HepG2 (cell line): Measurements from ENCODE around the gene MADCAM1. TPM values are rescaled to one million over a fixed set of nuclear protein-coding genes. Genes with fewer than 3 reads are reported as not detected.

ENCODE experiments used
- FOXK1 ChIP-seq: sonication (generic); formaldehyde crosslinking; IDR thresholded peaks from 2 replicates; pipeline ENCODE4 v1.4.0; 2020; ENCODE audit warnings: low read depth, missing genetic modification reagents, borderline replicate concordance
- GATAD1 ChIP-seq: IDR thresholded peaks from 2 replicates; pipeline ENCODE4 v1.6.1; 2016; ENCODE audit warnings: missing genetic modification reagents, missing compliant biosample characterization
- MED8 ChIP-seq: sonication (generic); formaldehyde crosslinking; IDR thresholded peaks from 2 replicates; pipeline ENCODE4 v1.8.1; 2023; ENCODE audit warnings: mild to moderate bottlenecking, missing genetic modification reagents; ENCODE audit not compliant: insufficient replicate concordance
- NFYC ChIP-seq: IDR thresholded peaks from 2 replicates; pipeline ENCODE4 v1.6.1; 2016; ENCODE audit warnings: missing genetic modification reagents, missing compliant biosample characterization
- POGZ ChIP-seq: sonication (generic); formaldehyde crosslinking; IDR thresholded peaks from 2 replicates; pipeline ENCODE4 v1.4.0; 2020; ENCODE audit warnings: mild to moderate bottlenecking, missing genetic modification reagents
- RNF219 ChIP-seq: sonication (generic); formaldehyde crosslinking; IDR thresholded peaks from 2 replicates; pipeline ENCODE4 v1.5.0; 2020; ENCODE audit warnings: mild to moderate bottlenecking, missing genetic modification reagents
- SETDB1 ChIP-seq: sonication (generic); formaldehyde crosslinking; IDR thresholded peaks from 2 replicates; pipeline ENCODE4 v1.5.1; 2020; ENCODE audit warnings: missing genetic modification reagents, mild to moderate bottlenecking, borderline replicate concordance
- SMC3 ChIP-seq: IDR thresholded peaks from 2 replicates; pipeline ENCODE4 v1.6.1; 2011; ENCODE audit warnings: low read length, improper control_type of control experiment
- SP4 ChIP-seq: sonication (generic); formaldehyde crosslinking; IDR thresholded peaks from 2 replicates; pipeline ENCODE4 v1.8.1; 2023; ENCODE audit warnings: mild to moderate bottlenecking, missing genetic modification reagents
- TCF7 ChIP-seq: sonication (generic); IDR thresholded peaks from 2 replicates; pipeline ENCODE4 v1.6.1; 2016; ENCODE audit warnings: antibody characterized with exemption, low read depth
- YY1 ChIP-seq: IDR thresholded peaks from 2 replicates; pipeline ENCODE4 v1.6.1; 2011; ENCODE audit warnings: low read length, low read depth, moderate library complexity, mild to moderate bottlenecking; ENCODE audit not compliant: insufficient read depth, insufficient replicate concordance
- ZBTB1 ChIP-seq: sonication (generic); formaldehyde crosslinking; IDR thresholded peaks from 2 replicates; pipeline ENCODE4 v1.4.0; 2020; ENCODE audit warnings: missing genetic modification reagents, borderline replicate concordance
- ZBTB10 ChIP-seq: sonication (generic); formaldehyde crosslinking; IDR thresholded peaks from 2 replicates; pipeline ENCODE4 v1.4.0; 2020; ENCODE audit warnings: missing genetic modification reagents, borderline replicate concordance
- ZNF143 ChIP-seq: sonication (generic); formaldehyde crosslinking; IDR thresholded peaks from 2 replicates; pipeline ENCODE4 v1.4.0; 2020; ENCODE audit warnings: missing genetic modification reagents
- ZNF383 ChIP-seq: sonication (generic); formaldehyde crosslinking; IDR thresholded peaks from 2 replicates; pipeline ENCODE4 v1.4.0; 2020; ENCODE audit warnings: missing genetic modification reagents, mild to moderate bottlenecking, borderline replicate concordance
- polyA plus RNA-seq, 8 experiments: library from polyadenylated mRNA; depleted of rRNA in 3 of 8; stranded (reverse) in 7 of 8; unstranded in 1 of 8; fragments of >200 nt; fragmentation: Illumina TruSeq in 4 of 8; extraction: Trizol in 4 of 8; gene quantifications; 2 replicates each; pipeline versions ENCODE4 v1.2.1 to v1.2.3, GENCODE V29; 2011 to 2016; ENCODE audit warnings: low read depth in 4 of 8, missing spikeins in 1 of 8, mixed read lengths in 1 of 8; ENCODE audit not compliant: insufficient read depth in 1 of 8
- total RNA-seq, 5 experiments: library from RNA; depleted of rRNA; stranded (reverse); fragments of >200 nt; fragmentation: Illumina TruSeq; extraction: Trizol; gene quantifications; 2 replicates each; pipeline ENCODE4 v1.2.3, GENCODE V29; 2016; ENCODE audit warnings: low read depth in 1 of 5
- TF ChIP-seq, protein P1 (sequence below): sonication (generic); formaldehyde crosslinking; IDR thresholded peaks from 2 replicates; pipeline ENCODE4; 2020; ENCODE audit warnings: missing genetic modification reagents, mild to moderate bottlenecking, borderline replicate concordance
- TF ChIP-seq, protein P2 (sequence below): IDR thresholded peaks from 2 replicates; pipeline ENCODE4 v1.6.1; 2016

The MADCAM1 gene
- total and polyA plus RNA-seq, 2 of the 13 experiments (the other 11 are each of a cell fraction or from before 2014, with no cell fraction given) = 0.29 to 0.33 TPM

DNA sequence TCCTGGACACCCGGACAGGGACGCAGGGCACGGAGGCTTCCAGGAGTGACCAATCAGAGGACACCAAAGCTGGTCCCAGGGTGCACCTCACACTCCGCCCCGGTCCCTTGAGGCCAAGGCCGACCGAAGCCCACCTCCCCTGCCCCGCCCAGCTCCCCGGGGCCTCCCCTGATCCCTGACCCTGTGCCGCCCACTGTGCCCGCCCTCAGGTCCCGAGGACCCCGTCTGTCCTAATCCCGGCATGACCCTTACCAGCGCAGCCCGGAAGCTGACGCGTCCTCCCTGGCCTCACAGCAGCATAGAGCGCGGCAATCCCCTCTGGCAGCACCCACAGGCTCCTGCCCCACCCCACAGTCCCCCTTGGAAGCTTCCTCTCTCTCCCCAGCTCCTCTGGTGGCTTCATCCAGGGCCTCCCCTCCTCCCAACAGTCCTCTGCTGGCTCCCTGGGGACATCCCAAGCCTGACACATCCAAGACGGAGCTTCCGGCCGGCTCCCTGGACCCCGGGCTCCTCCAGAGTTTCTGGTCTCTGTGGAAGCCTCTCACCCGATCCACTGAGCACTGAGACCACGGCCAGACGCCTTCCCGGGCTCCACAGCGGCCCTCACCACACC, 27.9 kb downstream of the MADCAM1 start (continued):
- TF ChIP-seq, protein P1, sequence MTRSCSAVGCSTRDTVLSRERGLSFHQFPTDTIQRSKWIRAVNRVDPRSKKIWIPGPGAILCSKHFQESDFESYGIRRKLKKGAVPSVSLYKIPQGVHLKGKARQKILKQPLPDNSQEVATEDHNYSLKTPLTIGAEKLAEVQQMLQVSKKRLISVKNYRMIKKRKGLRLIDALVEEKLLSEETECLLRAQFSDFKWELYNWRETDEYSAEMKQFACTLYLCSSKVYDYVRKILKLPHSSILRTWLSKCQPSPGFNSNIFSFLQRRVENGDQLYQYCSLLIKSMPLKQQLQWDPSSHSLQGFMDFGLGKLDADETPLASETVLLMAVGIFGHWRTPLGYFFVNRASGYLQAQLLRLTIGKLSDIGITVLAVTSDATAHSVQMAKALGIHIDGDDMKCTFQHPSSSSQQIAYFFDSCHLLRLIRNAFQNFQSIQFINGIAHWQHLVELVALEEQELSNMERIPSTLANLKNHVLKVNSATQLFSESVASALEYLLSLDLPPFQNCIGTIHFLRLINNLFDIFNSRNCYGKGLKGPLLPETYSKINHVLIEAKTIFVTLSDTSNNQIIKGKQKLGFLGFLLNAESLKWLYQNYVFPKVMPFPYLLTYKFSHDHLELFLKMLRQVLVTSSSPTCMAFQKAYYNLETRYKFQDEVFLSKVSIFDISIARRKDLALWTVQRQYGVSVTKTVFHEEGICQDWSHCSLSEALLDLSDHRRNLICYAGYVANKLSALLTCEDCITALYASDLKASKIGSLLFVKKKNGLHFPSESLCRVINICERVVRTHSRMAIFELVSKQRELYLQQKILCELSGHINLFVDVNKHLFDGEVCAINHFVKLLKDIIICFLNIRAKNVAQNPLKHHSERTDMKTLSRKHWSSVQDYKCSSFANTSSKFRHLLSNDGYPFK (CRISPR knock-in tag) = peak; percentile 58; the same call in 1 of the 2 replicates
- no peak for TF ChIP-seq SETDB1 (CRISPR knock-in tag)
- peak; percentile 77 for TF ChIP-seq MED8 (CRISPR knock-in tag)
- TF ChIP-seq GATAD1 = peak; percentile 50
- TF ChIP-seq ZBTB10 (CRISPR knock-in tag) = peak; percentile 77; the same call in 1 of the 2 replicates
- 0 out of 2 replicates have a peak, but pooled peaks have one; percentile 71 for TF ChIP-seq ZNF383 (CRISPR knock-in tag)
- peak; percentile 80 for TF ChIP-seq ZNF143 (CRISPR knock-in tag)
- TF ChIP-seq POGZ (CRISPR knock-in tag) = peak; percentile 83
- TF ChIP-seq SMC3 = no peak
- peak; percentile 65 for TF ChIP-seq NFYC (CRISPR knock-in tag)
- TF ChIP-seq SP4 (CRISPR knock-in tag) = peak; percentile 87
- no peak; the same call in 1 of the 2 replicates for TF ChIP-seq ZBTB1 (CRISPR knock-in tag)
- TF ChIP-seq TCF7 = 0 out of 2 replicates have a peak, but pooled peaks have one; percentile 21
- TF ChIP-seq YY1 = peak; percentile 48
- TF ChIP-seq, protein P2, sequence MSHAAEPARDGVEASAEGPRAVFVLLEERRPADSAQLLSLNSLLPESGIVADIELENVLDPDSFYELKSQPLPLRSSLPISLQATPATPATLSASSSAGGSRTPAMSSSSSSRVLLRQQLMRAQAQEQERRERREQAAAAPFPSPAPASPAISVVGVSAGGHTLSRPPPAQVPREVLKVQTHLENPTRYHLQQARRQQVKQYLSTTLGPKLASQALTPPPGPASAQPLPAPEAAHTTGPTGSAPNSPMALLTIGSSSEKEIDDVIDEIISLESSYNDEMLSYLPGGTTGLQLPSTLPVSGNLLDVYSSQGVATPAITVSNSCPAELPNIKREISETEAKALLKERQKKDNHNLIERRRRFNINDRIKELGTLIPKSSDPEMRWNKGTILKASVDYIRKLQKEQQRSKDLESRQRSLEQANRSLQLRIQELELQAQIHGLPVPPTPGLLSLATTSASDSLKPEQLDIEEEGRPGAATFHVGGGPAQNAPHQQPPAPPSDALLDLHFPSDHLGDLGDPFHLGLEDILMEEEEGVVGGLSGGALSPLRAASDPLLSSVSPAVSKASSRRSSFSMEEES (CRISPR knock-in tag) = peak; percentile 65; the same call in 1 of the 2 replicates
- no peak for TF ChIP-seq RNF219 (CRISPR knock-in tag)
- peak; percentile 27; the same call in 1 of the 2 replicates for TF ChIP-seq FOXK1
